ENCODE data around the gene ASB18. TPM values are rescaled to one million over a fixed set of nuclear protein-coding genes. Genes with fewer than 3 reads are reported as not detected.

The ASB18 gene
- total and polyA plus RNA-seq, 10 donors: not detected

- Histone ChIP-seq H3K36me3 (no peaks in the 10 kb centered on the region), H3K4me1 (no peaks in the 10 kb centered on the region), H3K9me3 (peaks cover 0 to 16% (median 5%) of the 10 kb centered on the region in 8 donors), H3K4me3 (no peak overlapping the region), H3K27ac (no peak overlapping the region), H3K27me3 (replicated peaks in 1 of 7) (peaks cover 0 to 70% (median 7%) of the 10 kb centered on the region in 7 donors)
- 82 to 93% (median 89%) methylated on average over 16 to 25 of the region's 25 CpGs for WGBS, 5 donors
- intact Hi-C loops (cut with DNase I; ENCODE audit: low total_unique reads): no loop called here
- TF ChIP-seq, protein P1, sequence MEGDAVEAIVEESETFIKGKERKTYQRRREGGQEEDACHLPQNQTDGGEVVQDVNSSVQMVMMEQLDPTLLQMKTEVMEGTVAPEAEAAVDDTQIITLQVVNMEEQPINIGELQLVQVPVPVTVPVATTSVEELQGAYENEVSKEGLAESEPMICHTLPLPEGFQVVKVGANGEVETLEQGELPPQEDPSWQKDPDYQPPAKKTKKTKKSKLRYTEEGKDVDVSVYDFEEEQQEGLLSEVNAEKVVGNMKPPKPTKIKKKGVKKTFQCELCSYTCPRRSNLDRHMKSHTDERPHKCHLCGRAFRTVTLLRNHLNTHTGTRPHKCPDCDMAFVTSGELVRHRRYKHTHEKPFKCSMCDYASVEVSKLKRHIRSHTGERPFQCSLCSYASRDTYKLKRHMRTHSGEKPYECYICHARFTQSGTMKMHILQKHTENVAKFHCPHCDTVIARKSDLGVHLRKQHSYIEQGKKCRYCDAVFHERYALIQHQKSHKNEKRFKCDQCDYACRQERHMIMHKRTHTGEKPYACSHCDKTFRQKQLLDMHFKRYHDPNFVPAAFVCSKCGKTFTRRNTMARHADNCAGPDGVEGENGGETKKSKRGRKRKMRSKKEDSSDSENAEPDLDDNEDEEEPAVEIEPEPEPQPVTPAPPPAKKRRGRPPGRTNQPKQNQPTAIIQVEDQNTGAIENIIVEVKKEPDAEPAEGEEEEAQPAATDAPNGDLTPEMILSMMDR (IDR thresholded peaks at IDR 0.05 in 8 of 11, conservative IDR thresholded peaks at IDR 0.05 in 3 of 11): no peak
- TF ChIP-seq POLR2AphosphoS5 (IDR thresholded peaks at IDR 0.05) (no peak), POLR2A (IDR thresholded peaks at IDR 0.05) (no peak)
- no peak for DNase-seq
Measured at GRCh38 chr2:236211296-236211695, 52.9 kb downstream of the ASB18 start.

- intact Hi-C loops (cut with DNase I; ENCODE audit: low total_unique reads): no loop called here
- no peak for DNase-seq
- Histone ChIP-seq H3K4me1 (no peaks in the 10 kb centered on the region), H3K4me3 (no peak overlapping the region), H3K27ac (no peak overlapping the region), H3K36me3 (no peaks in the 10 kb centered on the region), H3K9me3 (peaks cover 0 to 24% (median 12%) of the 10 kb centered on the region in 8 donors), H3K27me3 (replicated peaks in 1 of 7) (peaks cover 0 to 62% (median 7%) of the 10 kb centered on the region in 7 donors)
- TF ChIP-seq, protein P1 (IDR thresholded peaks at IDR 0.05 in 8 of 11, conservative IDR thresholded peaks at IDR 0.05 in 3 of 11): no peak
- TF ChIP-seq POLR2A (IDR thresholded peaks at IDR 0.05): no peak
- no peak for TF ChIP-seq POLR2AphosphoS5 (IDR thresholded peaks at IDR 0.05)
- WGBS, 5 donors: 71 to 83% (median 76%) methylated on average over 8 of the region's 8 CpGs
Measured at GRCh38 chr2:236210536-236210935, 53.7 kb downstream of the ASB18 start.

DNA sequence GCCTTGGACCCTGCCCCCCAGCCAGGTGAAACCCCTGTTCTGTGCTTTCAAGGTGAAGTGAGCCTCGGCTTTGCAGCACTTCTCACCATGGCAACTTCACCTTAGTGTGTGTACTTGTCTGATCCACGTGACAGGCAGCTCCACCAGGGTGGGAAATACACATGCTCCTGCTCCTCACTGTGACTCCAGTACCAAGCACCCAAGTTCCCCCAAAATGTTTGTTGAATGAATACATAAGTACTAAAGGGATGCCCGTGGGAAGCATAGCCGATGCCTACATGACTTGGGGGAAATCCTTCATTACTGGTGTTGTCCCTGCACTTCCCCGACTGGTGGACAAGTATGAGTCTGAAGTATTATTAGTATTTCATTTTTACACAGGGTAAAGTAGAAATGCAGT is 54.2 kb downstream of the ASB18 start:
- intact Hi-C loops (cut with DNase I; ENCODE audit: low total_unique reads): no loop called here
- Histone ChIP-seq H3K9me3 (peaks cover 0 to 29% (median 17%) of the 10 kb centered on the region in 8 donors), H3K27ac (no peak overlapping the region), H3K4me3 (no peak overlapping the region), H3K4me1 (no peaks in the 10 kb centered on the region), H3K27me3 (replicated peaks in 1 of 7) (peaks cover 0 to 61% (median 7%) of the 10 kb centered on the region in 7 donors), H3K36me3 (no peaks in the 10 kb centered on the region)
- 74 to 84% (median 76%) methylated on average over 5 of the region's 5 CpGs for WGBS, 5 donors
- no peak for DNase-seq
- TF ChIP-seq POLR2AphosphoS5 (IDR thresholded peaks at IDR 0.05) (no peak), POLR2A (IDR thresholded peaks at IDR 0.05) (no peak)
- TF ChIP-seq, protein P1 (IDR thresholded peaks at IDR 0.05 in 8 of 11, conservative IDR thresholded peaks at IDR 0.05 in 3 of 11): no peak

DNA sequence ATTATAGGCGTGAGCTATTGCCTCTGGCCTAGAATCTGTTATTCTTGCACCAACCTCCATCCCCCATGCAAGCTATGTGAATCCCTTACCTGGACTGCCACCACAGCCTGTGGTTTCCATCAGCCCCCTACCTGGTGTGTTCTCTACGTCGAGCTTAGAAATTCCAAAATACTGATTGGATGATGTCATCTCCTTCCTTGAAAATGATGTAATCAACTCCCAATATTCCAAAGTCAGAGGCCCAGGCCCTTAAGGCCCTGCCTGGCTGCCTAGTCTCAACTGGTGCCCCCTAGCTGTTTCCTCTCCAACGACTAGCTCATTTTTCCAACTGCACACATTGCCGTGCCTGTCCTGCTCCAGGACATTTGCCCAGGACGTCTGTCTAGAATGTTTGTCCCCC is 54.7 kb downstream of the ASB18 start:
- H3K4me1 ChIP-seq: no peaks in the 10 kb centered on the region
- TF ChIP-seq POLR2A (IDR thresholded peaks at IDR 0.05) (no peak), POLR2AphosphoS5 (IDR thresholded peaks at IDR 0.05) (no peak)
- TF ChIP-seq, protein P1 (IDR thresholded peaks at IDR 0.05 in 8 of 11, conservative IDR thresholded peaks at IDR 0.05 in 3 of 11): no peak
- peaks cover 0 to 34% (median 18%) of the 10 kb centered on the region in 8 donors for H3K9me3 ChIP-seq
- peaks cover 0 to 58% (median 7%) of the 10 kb centered on the region in 7 donors for H3K27me3 ChIP-seq (replicated peaks in 1 of 7)
- DNase-seq: no peak
- intact Hi-C loops (cut with DNase I; ENCODE audit: low total_unique reads): no loop called here
- WGBS, 5 donors: 64 to 69% (median 68%) methylated on average over 6 of the region's 6 CpGs
- no peak overlapping the region for H3K4me3 ChIP-seq
- no peak overlapping the region for H3K27ac ChIP-seq
- no peaks in the 10 kb centered on the region for H3K36me3 ChIP-seq
